ENCODE measurements around the gene MORF4L1. TPM values are rescaled to one million over a fixed set of nuclear protein-coding genes. Genes with fewer than 3 reads are reported as not detected.

The MORF4L1 gene
- total RNA-seq, 1 experiment from 2014 or later: 146 TPM

GRCh38 chr15:78878356-78878755, 5.7 kb downstream of the MORF4L1 start:
- no peaks in the 10 kb centered on the region for H3K27me3 ChIP-seq (ENCODE audit: low read length)
- H2AFZ ChIP-seq (ENCODE audit: low read length): no peak overlapping the region
- no peak for DNase-seq
- H3K4me1 ChIP-seq (ENCODE audit: low read length): peaks cover 39% of the 10 kb centered on the region
- H3K9me3 ChIP-seq (ENCODE audit: low read length): no peaks in the 10 kb centered on the region
- H4K20me1 ChIP-seq (ENCODE audit: insufficient read depth, low read depth, low read length): peaks cover 76% of the 10 kb centered on the region
- H3K9ac ChIP-seq (ENCODE audit: low read length): no peak overlapping the region
- no peak overlapping the region for H3K27ac ChIP-seq (ENCODE audit: low read length)
- H3K79me2 ChIP-seq (ENCODE audit: low read length): peaks cover 100% of the 10 kb centered on the region
- H3K4me3 ChIP-seq (ENCODE audit: low read length): no peak overlapping the region
- no peak overlapping the region for H3K4me2 ChIP-seq (ENCODE audit: low read depth, low read length, poor library complexity, severe bottlenecking)
- H3K36me3 ChIP-seq (ENCODE audit: insufficient read depth, low read length): peaks cover 33% of the 10 kb centered on the region; the same call in 1 of the 2 replicates
- H3K9me2 ChIP-seq (replicated peaks; ENCODE audit: insufficient read depth, low read length): no peaks in the 10 kb centered on the region

DNA sequence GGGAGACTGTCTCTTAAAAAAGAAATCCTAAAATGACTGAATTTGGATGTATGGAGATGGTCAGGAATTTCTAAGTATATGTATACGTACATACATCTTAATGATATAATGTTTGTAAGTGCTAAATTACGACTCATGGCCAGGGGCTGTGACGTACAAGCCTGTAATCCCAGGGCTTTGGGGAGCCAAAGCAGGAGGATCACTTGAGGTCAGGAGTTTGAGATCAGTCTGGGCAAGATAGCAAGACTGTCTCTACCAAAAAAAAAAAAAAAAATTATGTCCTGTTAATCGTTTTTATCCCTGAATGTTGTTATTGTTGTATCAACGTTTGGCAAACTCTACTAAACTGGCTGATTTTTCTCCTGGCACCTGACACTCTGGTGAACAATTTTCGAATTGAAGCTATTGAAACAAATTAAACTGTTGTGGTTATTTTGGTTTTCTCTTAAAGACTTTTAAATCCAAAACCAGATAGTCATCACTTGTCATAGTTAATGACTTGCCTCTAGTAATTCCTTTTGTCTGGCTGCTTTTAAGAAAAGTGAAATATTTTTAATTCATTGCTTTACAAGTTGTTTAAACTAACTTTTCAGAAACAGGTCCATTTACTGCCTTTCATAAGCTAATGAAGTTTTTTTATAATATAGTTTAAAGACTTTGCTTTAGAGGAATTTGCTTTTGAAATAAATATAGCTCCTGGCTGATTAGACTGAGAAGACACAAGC, 7.0 kb downstream of the MORF4L1 start:
- Histone ChIP-seq H3K27me3 (ENCODE audit: low read length) (no peaks in the 10 kb centered on the region), H2AFZ (ENCODE audit: low read length) (no peak overlapping the region), H3K9me2 (replicated peaks; ENCODE audit: insufficient read depth, low read length) (no peaks in the 10 kb centered on the region), H3K36me3 (ENCODE audit: insufficient read depth, low read length) (peaks cover 36% of the 10 kb centered on the region; the same call in 1 of the 2 replicates), H3K4me3 (ENCODE audit: low read length) (no peak overlapping the region), H3K9ac (ENCODE audit: low read length) (no peak overlapping the region), H3K4me1 (ENCODE audit: low read length) (peaks cover 37% of the 10 kb centered on the region), H3K27ac (ENCODE audit: low read length) (no peak overlapping the region), H3K4me2 (ENCODE audit: low read depth, low read length, poor library complexity, severe bottlenecking) (no peak overlapping the region), H3K9me3 (ENCODE audit: low read length) (no peaks in the 10 kb centered on the region), H3K79me2 (ENCODE audit: low read length) (peaks cover 100% of the 10 kb centered on the region), H4K20me1 (ENCODE audit: insufficient read depth, low read depth, low read length) (peaks cover 70% of the 10 kb centered on the region)
- DNase-seq: no peak

- no peak overlapping the region for H3K4me2 ChIP-seq (ENCODE audit: low read depth, low read length, poor library complexity, severe bottlenecking)
- no peak overlapping the region for H2AFZ ChIP-seq (ENCODE audit: low read length)
- H3K79me2 ChIP-seq (ENCODE audit: low read length): peaks cover 100% of the 10 kb centered on the region
- H3K9ac ChIP-seq (ENCODE audit: low read length): no peak overlapping the region
- H3K9me3 ChIP-seq (ENCODE audit: low read length): no peaks in the 10 kb centered on the region
- H3K4me1 ChIP-seq (ENCODE audit: low read length): peaks cover 32% of the 10 kb centered on the region
- peaks cover 65% of the 10 kb centered on the region for H4K20me1 ChIP-seq (ENCODE audit: insufficient read depth, low read depth, low read length)
- no peak overlapping the region for H3K4me3 ChIP-seq (ENCODE audit: low read length)
- DNase-seq: no peak
- H3K27ac ChIP-seq (ENCODE audit: low read length): no peak overlapping the region
- peaks cover 41% of the 10 kb centered on the region; the same call in 1 of the 2 replicates for H3K36me3 ChIP-seq (ENCODE audit: insufficient read depth, low read length)
- no peaks in the 10 kb centered on the region for H3K27me3 ChIP-seq (ENCODE audit: low read length)
- no peaks in the 10 kb centered on the region for H3K9me2 ChIP-seq (replicated peaks; ENCODE audit: insufficient read depth, low read length)
Observed at GRCh38 chr15:78880242-78880533, 7.5 kb downstream of the MORF4L1 start.

DNA sequence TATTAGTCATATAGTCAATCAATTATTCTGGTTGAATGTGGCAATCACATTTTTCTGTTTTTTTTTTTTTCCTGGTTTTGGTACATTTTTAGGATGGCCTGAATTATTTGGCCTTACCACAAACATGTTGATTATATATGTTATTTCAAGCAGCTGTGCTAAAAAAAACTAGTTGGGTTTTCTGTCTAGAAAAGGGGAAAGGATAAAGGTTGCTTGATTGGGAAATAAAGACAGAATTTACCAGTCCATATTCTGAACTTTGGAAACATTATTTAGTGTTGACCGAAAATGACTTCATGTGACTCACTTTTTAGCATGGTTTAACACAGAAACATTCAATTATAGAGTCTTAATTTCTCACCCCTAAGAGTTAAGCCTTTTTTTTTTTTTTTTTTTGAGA, 8.1 kb downstream of the MORF4L1 start:
- H3K4me3 ChIP-seq (ENCODE audit: low read length): no peak overlapping the region
- H3K27me3 ChIP-seq (ENCODE audit: low read length): no peaks in the 10 kb centered on the region
- no peak overlapping the region for H3K9ac ChIP-seq (ENCODE audit: low read length)
- no peaks in the 10 kb centered on the region for H3K9me3 ChIP-seq (ENCODE audit: low read length)
- H3K4me2 ChIP-seq (ENCODE audit: low read depth, low read length, poor library complexity, severe bottlenecking): no peak overlapping the region
- H3K36me3 ChIP-seq (ENCODE audit: insufficient read depth, low read length): peaks cover 48% of the 10 kb centered on the region; the same call in 1 of the 2 replicates
- H3K4me1 ChIP-seq (ENCODE audit: low read length): peaks cover 26% of the 10 kb centered on the region
- H2AFZ ChIP-seq (ENCODE audit: low read length): no peak overlapping the region
- peaks cover 60% of the 10 kb centered on the region for H4K20me1 ChIP-seq (ENCODE audit: insufficient read depth, low read depth, low read length)
- DNase-seq: no peak
- H3K27ac ChIP-seq (ENCODE audit: low read length): no peak overlapping the region
- H3K79me2 ChIP-seq (ENCODE audit: low read length): peaks cover 100% of the 10 kb centered on the region
- H3K9me2 ChIP-seq (replicated peaks; ENCODE audit: insufficient read depth, low read length): no peaks in the 10 kb centered on the region

DNA sequence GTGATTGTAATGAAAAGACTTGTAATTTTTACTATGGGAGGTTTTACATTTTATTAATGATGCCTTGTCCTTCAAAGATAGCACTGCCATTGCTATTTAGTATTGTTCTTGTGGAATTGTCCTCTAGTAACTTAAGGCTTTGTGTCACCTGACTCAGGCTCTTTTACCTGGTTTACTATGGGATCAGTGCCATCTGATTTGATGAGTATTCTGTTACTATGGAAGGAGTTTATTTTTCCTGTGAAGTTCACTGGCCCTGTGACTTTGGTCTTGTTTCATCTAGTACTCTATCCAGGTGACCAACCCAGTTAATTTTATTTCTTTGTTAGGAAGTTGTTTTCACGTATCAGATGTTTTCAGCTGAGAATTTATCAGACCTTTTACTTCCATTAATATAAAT, 9.0 kb downstream of the MORF4L1 start:
- H3K4me3 ChIP-seq (ENCODE audit: low read length): no peak overlapping the region
- H4K20me1 ChIP-seq (ENCODE audit: insufficient read depth, low read depth, low read length): peaks cover 56% of the 10 kb centered on the region
- H3K4me2 ChIP-seq (ENCODE audit: low read depth, low read length, poor library complexity, severe bottlenecking): no peak overlapping the region
- DNase-seq: no peak
- H3K79me2 ChIP-seq (ENCODE audit: low read length): peaks cover 100% of the 10 kb centered on the region
- H3K36me3 ChIP-seq (ENCODE audit: insufficient read depth, low read length): peaks cover 54% of the 10 kb centered on the region
- no peaks in the 10 kb centered on the region for H3K9me3 ChIP-seq (ENCODE audit: low read length)
- H3K4me1 ChIP-seq (ENCODE audit: low read length): peaks cover 17% of the 10 kb centered on the region
- H2AFZ ChIP-seq (ENCODE audit: low read length): no peak overlapping the region
- H3K9me2 ChIP-seq (replicated peaks; ENCODE audit: insufficient read depth, low read length): no peaks in the 10 kb centered on the region
- no peak overlapping the region for H3K9ac ChIP-seq (ENCODE audit: low read length)
- no peak overlapping the region for H3K27ac ChIP-seq (ENCODE audit: low read length)
- no peaks in the 10 kb centered on the region for H3K27me3 ChIP-seq (ENCODE audit: low read length)

DNA sequence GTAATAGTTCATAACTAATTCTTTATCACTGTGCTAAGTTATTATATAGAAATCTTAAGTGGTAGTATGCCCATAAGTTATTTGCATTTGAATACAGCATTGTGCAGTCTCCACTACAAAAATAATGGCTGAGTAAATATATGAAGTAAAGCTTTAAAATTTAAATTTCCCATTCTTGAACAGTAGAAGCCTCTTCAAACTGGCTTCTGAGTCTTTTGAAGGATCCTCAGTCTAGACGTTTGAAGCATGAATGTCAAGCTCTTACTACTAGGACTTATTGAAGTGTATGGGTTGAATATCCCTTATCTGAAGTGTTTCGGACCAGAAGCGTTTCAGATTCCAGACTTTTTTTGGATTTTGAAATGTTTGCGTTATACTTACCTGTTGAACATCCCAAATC, 16.3 kb downstream of the MORF4L1 start:
- H3K79me2 ChIP-seq (ENCODE audit: low read length): peaks cover 86% of the 10 kb centered on the region
- H3K4me1 ChIP-seq (ENCODE audit: low read length): no peaks in the 10 kb centered on the region
- H3K36me3 ChIP-seq (ENCODE audit: insufficient read depth, low read length): peaks cover 73% of the 10 kb centered on the region
- no peak for DNase-seq
- no peaks in the 10 kb centered on the region for H3K9me2 ChIP-seq (replicated peaks; ENCODE audit: insufficient read depth, low read length)
- no peaks in the 10 kb centered on the region for H3K9me3 ChIP-seq (ENCODE audit: low read length)
- no peaks in the 10 kb centered on the region for H3K27me3 ChIP-seq (ENCODE audit: low read length)
- no peak overlapping the region for H3K27ac ChIP-seq (ENCODE audit: low read length)
- H3K4me2 ChIP-seq (ENCODE audit: low read depth, low read length, poor library complexity, severe bottlenecking): no peak overlapping the region
- H4K20me1 ChIP-seq (ENCODE audit: insufficient read depth, low read depth, low read length): peaks cover 14% of the 10 kb centered on the region; the same call in 1 of the 2 replicates
- H2AFZ ChIP-seq (ENCODE audit: low read length): no peak overlapping the region
- no peak overlapping the region for H3K4me3 ChIP-seq (ENCODE audit: low read length)
- H3K9ac ChIP-seq (ENCODE audit: low read length): no peak overlapping the region

- Histone ChIP-seq H3K9ac (ENCODE audit: low read length) (no peak overlapping the region), H3K4me3 (ENCODE audit: low read length) (no peak overlapping the region), H2AFZ (ENCODE audit: low read length) (no peak overlapping the region), H3K79me2 (ENCODE audit: low read length) (peaks cover 67% of the 10 kb centered on the region), H3K27ac (ENCODE audit: low read length) (no peak overlapping the region), H4K20me1 (ENCODE audit: insufficient read depth, low read depth, low read length) (peaks cover 8% of the 10 kb centered on the region; the same call in 1 of the 2 replicates), H3K4me1 (ENCODE audit: low read length) (no peaks in the 10 kb centered on the region), H3K4me2 (ENCODE audit: low read depth, low read length, poor library complexity, severe bottlenecking) (no peak overlapping the region), H3K9me2 (replicated peaks; ENCODE audit: insufficient read depth, low read length) (no peaks in the 10 kb centered on the region), H3K9me3 (ENCODE audit: low read length) (no peaks in the 10 kb centered on the region), H3K27me3 (ENCODE audit: low read length) (no peaks in the 10 kb centered on the region), H3K36me3 (ENCODE audit: insufficient read depth, low read length) (peaks cover 72% of the 10 kb centered on the region)
- no peak for DNase-seq
Observed at GRCh38 chr15:78893538-78893937, 20.8 kb downstream of the MORF4L1 start.

DNA sequence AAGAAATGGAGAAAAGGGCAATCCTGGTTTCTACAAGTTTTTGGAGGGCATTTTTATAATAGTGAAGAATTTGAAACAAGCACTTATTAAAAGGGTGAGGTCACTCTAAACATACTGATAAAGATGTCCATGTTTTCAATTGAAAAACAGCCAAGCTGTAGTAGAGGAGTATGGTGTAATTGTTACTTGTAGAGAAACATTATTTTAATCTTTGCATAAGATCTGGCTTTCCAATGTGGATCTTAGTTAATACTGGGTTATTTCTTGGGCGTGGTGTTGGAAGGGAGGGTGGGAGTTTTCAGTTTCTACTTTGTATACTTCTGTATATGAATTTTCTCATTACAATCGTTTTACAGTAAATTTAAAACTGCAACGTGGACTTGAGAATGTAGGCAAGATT, 22.8 kb downstream of the MORF4L1 start:
- Histone ChIP-seq H3K36me3 (ENCODE audit: insufficient read depth, low read length) (peaks cover 74% of the 10 kb centered on the region), H3K4me3 (ENCODE audit: low read length) (no peak overlapping the region), H3K79me2 (ENCODE audit: low read length) (peaks cover 65% of the 10 kb centered on the region), H3K9me3 (ENCODE audit: low read length) (no peaks in the 10 kb centered on the region), H3K4me2 (ENCODE audit: low read depth, low read length, poor library complexity, severe bottlenecking) (no peak overlapping the region), H3K9me2 (replicated peaks; ENCODE audit: insufficient read depth, low read length) (no peaks in the 10 kb centered on the region), H3K9ac (ENCODE audit: low read length) (no peak overlapping the region), H4K20me1 (ENCODE audit: insufficient read depth, low read depth, low read length) (peaks cover 5% of the 10 kb centered on the region; the same call in 1 of the 2 replicates), H3K4me1 (ENCODE audit: low read length) (no peaks in the 10 kb centered on the region), H3K27me3 (ENCODE audit: low read length) (no peaks in the 10 kb centered on the region), H3K27ac (ENCODE audit: low read length) (no peak overlapping the region), H2AFZ (ENCODE audit: low read length) (no peak overlapping the region)
- DNase-seq: no peak
